RKO (cell line): ENCODE data around the gene CELSR1.
"Not testable (repeated sequence)": the region's sequence is repeated elsewhere in the genome, so short reads cannot be mapped to it uniquely, and the experiment has no call there.

ENCODE experiments used
- DNase-seq: peaks from one replicate; pipeline ENCODE4 v3.0.0-alpha.2; 2016; ENCODE audit warnings: low spot score

The CELSR1 gene

DNA sequence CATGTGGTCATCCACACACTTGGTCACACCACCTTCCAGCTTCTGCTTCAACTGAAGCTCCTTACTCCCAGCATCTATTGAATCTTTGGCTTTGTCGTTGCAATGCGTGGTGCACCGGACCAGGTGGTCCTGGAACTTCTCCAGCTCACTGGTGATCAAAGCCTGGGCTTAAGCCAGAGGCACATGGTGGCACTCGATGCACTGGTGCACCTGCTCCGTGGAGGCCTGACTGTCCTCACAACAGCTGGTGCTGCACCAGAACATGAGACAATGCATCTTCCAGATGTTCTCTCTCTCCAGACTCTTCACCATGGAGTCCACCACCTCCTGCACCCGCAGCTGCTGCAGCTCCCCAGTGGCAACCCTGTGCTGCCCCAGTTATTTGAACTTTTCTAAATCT is 56.0 kb downstream of the CELSR1 start:
- no peak for DNase-seq

GRCh38 chr22:46480396-46480795 is 57.0 kb downstream of the CELSR1 start:
- no peak for DNase-seq

DNA sequence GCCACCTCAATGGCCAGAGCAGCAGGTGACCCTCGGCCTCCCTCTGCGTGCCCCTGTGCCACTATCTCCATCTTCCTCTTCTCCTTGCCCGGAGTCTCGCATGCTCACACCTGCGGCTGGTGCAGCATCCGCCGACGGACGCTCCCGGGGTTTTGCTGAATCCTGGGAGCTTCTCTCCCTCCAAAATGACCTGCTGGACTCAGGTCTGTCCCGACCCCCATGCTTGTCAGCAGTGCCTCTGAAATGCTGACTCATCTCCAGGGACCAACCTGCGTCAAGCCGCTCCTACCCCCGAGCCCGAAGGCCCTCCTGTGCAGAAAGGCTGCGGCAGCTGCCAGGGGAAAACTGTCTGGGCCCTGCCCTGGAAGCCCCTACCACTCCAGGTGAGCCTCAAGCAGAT is 58.4 kb downstream of the CELSR1 start:
- DNase-seq: no peak

- DNase-seq: no peak
These were observed 59.3 kb downstream of the CELSR1 start for GRCh38 chr22:46478083-46478551.

GRCh38 chr22:46476547-46476941 is 60.9 kb downstream of the CELSR1 start:
- DNase-seq: no peak

- DNase-seq: no peak
These were observed 63.4 kb downstream of the CELSR1 start for GRCh38 chr22:46473896-46474557.

- no peak for DNase-seq
These were observed 64.2 kb downstream of the CELSR1 start for GRCh38 chr22:46473021-46473779.

GRCh38 chr22:46472722-46473016 is 64.8 kb downstream of the CELSR1 start:
- no peak for DNase-seq

GRCh38 chr22:46471901-46472721 is 65.3 kb downstream of the CELSR1 start:
- DNase-seq: no peak

DNA sequence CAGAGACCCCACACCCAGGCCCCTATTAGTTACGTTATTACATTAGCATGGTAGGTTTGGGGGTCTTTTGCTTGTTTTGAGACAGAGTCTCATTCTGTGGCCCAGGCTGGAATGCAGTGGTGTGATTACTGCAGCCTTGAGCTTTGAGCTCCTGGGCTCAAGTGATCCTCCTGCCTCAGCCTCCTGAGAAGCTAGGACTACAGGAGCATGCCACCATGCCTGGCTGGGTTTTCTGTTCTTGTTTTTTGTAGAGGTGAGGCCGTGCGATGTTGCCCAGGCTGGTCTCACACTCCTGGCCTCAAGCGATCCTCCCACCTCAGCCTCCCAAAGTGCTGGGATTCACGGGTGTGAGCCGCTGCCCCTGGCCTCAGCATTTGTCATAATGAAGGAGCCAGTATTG is 66.1 kb downstream of the CELSR1 start:
- DNase-seq: not testable (repeated sequence)

- DNase-seq: no peak
These were observed 67.7 kb downstream of the CELSR1 start for GRCh38 chr22:46469711-46470110.

GRCh38 chr22:46467006-46467405 is 70.4 kb downstream of the CELSR1 start:
- DNase-seq: no peak

DNA sequence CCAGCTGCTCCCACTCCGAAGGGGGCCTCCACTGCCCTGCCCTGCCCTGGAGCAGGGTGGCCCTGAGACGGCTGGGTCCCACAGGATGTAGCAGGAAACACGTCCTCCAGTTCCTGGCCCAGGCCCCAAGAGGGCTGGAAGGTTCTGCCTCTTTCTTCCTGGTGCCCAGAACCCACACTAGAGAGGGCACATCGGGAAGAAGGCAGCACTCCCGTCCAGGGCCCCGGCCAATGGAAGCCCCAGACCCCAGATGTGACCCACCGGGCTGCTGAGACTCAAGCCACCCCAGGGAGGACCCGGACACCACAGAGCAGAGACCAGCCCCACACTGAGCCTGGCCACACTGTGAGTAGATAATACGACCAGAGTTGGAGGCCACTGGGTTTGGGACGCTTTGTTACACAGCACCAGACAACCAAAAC is 71.2 kb downstream of the CELSR1 start:
- no peak for DNase-seq

- no peak for DNase-seq
These were observed 71.6 kb downstream of the CELSR1 start for GRCh38 chr22:46465793-46466192.

- DNase-seq: no peak
These were observed 72.1 kb downstream of the CELSR1 start for GRCh38 chr22:46465345-46465720.

DNA sequence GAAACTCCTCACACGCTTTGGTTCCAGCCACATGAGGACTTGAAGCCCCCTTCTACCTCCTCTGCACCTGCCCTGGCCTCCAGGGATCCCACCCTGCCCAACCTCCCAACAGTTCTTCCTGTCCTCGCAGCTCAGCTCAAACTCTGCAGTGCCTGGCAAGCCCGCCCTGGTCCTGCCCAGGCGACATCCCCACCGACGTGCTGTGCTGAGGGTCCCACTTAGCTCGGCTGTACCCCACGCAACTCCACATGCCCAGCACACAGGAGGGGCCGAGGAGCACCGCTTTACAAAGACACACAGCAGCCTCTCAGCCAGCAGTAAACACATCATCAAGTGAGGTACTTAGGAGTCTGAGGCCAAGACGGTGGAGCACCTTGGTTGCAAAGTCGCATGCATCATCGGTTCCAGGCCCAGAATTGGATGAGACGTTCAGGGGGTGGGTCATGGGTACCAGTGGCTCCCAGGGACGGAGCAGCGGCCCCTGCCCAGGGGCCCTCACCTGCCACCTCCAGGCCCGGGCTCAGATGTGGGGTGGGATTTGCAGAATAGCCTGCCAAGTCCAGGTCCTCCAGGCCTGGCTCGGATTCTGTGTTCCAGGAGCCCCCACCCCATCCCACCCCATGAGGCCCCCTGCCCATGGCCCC is 72.6 kb downstream of the CELSR1 start:
- DNase-seq: no peak

- DNase-seq: no peak
These were observed 73.1 kb downstream of the CELSR1 start for GRCh38 chr22:46464296-46464695.

- DNase-seq: no peak
These were observed 73.8 kb downstream of the CELSR1 start for GRCh38 chr22:46463435-46464227.

DNA sequence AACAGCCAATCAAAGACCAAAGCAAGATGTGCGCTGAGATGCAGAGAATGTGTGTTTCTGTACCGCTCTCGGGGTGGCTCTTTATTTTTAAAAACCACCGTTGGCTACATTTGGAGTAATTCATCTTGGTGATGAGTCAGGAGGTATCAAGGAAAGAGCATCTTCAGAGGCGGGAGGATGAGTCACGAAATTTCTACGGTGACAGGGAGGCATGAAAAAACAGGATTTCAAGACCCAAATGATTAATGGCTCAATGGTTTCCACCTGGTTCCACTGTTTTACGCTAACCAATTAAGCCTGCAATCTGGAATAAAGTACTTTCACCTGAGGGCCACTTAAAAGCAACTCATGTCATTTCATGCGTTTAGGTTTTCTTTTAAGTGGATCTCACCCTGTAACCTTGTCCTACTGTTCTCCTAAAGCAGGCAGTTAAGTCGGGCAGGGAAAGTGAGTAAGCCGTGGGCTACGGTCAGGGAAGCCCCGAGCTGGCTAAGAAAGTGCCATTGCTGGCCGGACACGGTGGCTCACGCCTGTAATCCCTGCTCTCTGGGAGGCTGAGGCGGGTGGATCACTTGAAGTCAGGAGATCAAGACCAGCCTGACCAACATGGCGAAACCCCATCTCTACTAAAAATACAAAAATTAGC is 74.6 kb downstream of the CELSR1 start:
- DNase-seq: peak; percentile 44

GRCh38 chr22:46461566-46462180 is 75.7 kb downstream of the CELSR1 start:
- DNase-seq: no peak

DNA sequence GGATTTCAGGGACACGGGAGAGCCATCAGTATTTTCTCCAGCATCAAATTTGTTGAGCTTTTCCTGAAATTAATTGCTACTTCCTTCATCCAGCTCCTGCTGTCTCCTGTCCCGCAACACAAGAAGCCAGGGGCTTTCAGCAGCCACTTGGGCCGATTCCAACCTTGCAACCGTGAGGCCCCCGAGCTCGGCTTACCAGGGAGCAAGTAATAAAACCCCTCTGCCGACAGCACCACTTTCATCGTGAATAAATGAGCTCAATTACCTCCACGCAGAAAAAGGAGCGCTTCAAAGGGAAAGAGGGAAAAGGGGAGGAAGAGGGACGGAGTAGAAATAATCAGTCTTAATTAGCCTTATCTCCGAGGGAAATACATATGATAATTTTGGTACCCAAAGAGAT is 76.6 kb downstream of the CELSR1 start:
- DNase-seq: no peak
